Liver (tissue), 3 donors: ENCODE measurements around the gene RCBTB1.

ENCODE experiments used
- CTCF ChIP-seq: fragments of 150-350 bp; IDR thresholded peaks from 2 replicates; pipeline ENCODE4 v1.5.1; 2017; ENCODE audit warnings: improper control_type of control experiment, low read depth, low read length; ENCODE audit not compliant: missing input control
- RAD21 ChIP-seq, 2 donors: IDR thresholded peaks; 2 replicates each; pipeline ENCODE4 v1.6.1; 2016; ENCODE audit warnings: antibody characterized with exemption in 2 of 2, mild to moderate bottlenecking in 2 of 2
- TAF1 ChIP-seq: conservative IDR thresholded peaks from 2 replicates; pipeline ENCODE4 v1.6.1; 2016; ENCODE audit warnings: antibody characterized with exemption, mild to moderate bottlenecking
- TF ChIP-seq, protein P1 (sequence below): IDR thresholded peaks from 2 replicates; pipeline ENCODE4 v1.6.1; 2016; ENCODE audit warnings: antibody characterized with exemption, mild to moderate bottlenecking
- donor health status: healthy.
- donor health status: healthy.

DNA sequence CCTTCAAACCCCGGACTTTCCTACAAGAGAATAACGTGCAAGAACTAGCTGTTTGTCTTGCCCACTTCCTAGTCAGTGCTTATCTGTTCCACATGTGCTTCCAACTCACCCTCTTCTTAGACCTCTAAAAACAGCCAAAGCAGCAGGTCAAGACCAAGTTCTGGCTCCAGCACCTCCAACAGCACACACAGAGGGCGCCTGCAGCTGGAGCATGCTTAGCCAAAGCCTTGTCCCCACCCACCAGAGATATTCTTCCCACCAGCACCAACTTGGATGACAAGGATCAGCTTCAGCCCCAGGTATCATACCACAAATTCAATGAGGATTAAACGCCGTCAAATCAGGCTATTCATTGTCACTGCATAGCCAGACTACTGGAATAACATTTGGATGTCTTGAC, 17.9 kb downstream of the RCBTB1 start:
- no peak for TF ChIP-seq CTCF
- TF ChIP-seq, protein P1, sequence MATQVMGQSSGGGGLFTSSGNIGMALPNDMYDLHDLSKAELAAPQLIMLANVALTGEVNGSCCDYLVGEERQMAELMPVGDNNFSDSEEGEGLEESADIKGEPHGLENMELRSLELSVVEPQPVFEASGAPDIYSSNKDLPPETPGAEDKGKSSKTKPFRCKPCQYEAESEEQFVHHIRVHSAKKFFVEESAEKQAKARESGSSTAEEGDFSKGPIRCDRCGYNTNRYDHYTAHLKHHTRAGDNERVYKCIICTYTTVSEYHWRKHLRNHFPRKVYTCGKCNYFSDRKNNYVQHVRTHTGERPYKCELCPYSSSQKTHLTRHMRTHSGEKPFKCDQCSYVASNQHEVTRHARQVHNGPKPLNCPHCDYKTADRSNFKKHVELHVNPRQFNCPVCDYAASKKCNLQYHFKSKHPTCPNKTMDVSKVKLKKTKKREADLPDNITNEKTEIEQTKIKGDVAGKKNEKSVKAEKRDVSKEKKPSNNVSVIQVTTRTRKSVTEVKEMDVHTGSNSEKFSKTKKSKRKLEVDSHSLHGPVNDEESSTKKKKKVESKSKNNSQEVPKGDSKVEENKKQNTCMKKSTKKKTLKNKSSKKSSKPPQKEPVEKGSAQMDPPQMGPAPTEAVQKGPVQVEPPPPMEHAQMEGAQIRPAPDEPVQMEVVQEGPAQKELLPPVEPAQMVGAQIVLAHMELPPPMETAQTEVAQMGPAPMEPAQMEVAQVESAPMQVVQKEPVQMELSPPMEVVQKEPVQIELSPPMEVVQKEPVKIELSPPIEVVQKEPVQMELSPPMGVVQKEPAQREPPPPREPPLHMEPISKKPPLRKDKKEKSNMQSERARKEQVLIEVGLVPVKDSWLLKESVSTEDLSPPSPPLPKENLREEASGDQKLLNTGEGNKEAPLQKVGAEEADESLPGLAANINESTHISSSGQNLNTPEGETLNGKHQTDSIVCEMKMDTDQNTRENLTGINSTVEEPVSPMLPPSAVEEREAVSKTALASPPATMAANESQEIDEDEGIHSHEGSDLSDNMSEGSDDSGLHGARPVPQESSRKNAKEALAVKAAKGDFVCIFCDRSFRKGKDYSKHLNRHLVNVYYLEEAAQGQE, result no peak
- no peak for TF ChIP-seq TAF1
- TF ChIP-seq RAD21 (IDR thresholded peaks at IDR 0.05), result no peak
